ENCODE results near the gene MYRF.

MYRF gene

DNA sequence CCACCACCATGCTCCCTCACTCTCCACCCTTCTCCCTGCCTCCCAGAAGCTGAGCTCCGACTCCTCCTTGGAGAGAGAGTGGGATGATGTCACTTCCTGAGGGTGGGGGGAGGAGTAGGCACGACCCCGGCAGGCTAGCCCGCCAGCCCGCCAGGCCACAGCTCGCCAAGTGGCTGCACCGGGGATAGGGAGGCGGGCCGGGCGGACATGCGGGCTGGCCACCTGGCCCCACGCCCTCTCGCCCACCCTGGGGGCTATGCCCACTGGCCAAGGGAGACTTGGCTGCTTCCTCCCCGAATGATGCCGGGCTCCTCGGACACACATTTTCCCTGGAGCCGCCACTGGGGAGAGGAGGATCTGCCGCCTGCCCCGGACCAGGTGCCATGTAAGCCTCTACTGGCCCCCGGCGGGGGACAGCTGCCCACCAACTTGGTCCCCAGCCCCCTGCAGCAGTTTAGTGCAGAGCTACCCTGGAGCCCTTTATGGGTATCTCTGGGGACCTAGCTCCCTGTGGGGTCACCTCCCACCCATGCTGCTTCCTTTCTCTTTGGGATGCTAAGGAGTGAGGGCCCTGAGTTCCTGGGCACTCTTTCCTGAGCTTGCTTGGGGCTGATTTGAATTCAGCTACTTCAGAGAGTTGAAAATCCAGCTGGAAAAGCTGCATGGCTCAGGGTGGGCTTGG lies 33.7 kb upstream of the MYRF start:
- DNase-seq (ENCODE audit: extremely low read depth in 1 of 2, low read depth in 1 of 2) = no peak

GRCh38 chr11:61719978-61720377 lies 32.5 kb upstream of the MYRF start:
- no peak for DNase-seq (ENCODE audit: extremely low read depth in 1 of 2, low read depth in 1 of 2)

- no peak for DNase-seq (ENCODE audit: extremely low read depth in 1 of 2, low read depth in 1 of 2)
Observed at GRCh38 chr11:61720597-61720996, 31.8 kb upstream of the MYRF start.

GRCh38 chr11:61724437-61724836 lies 28.0 kb upstream of the MYRF start:
- no peak for DNase-seq (ENCODE audit: extremely low read depth in 1 of 2, low read depth in 1 of 2)

DNA sequence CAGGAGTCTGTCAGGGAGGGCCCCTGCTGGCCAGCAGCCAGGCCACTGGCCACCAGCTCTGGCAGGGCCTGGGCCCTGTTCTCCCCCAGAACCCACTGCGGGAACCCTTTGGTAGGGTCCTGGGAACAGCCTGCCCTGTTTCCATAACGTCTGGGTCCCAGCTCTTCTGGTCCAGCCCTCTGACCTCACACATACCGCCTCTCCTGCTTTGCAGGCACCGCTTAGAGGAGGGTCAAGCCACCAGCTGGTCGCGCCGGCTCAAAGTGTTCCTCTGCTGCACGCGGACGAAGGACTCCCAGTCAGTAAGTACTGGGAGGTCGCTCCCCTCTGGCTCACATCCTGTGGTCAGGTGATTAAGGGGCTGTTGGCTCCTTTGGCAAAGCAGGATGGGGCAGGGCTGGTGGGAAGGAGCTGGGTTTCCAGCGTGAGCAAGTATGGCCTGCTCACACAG lies 26.6 kb upstream of the MYRF start:
- DNase-seq (ENCODE audit: extremely low read depth in 1 of 2, low read depth in 1 of 2) = no peak

DNA sequence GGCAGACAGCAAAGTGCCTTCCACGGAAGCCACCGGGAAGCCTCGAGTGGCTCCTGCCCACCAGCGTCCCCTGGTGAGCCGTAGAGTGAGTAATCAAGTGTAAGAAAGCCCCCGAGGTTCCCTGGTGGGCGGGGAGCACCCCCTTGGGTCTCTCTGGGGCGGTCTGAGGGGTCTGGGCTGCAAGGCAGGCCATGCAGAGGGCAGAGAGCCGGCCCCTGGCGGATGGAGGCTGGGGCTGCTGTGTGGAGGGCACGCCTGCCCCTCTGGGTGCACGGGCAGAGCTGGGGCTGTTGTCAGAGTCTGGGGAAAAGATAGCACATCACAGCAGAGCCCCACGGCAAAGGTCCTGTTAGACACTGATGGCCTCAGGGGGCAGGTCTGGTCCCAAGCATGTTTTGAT lies 25.7 kb upstream of the MYRF start:
- no peak for DNase-seq (ENCODE audit: extremely low read depth in 1 of 2, low read depth in 1 of 2)

- DNase-seq (ENCODE audit: extremely low read depth in 1 of 2, low read depth in 1 of 2) = no peak
Observed at GRCh38 chr11:61727401-61727811, 25.0 kb upstream of the MYRF start.

DNA sequence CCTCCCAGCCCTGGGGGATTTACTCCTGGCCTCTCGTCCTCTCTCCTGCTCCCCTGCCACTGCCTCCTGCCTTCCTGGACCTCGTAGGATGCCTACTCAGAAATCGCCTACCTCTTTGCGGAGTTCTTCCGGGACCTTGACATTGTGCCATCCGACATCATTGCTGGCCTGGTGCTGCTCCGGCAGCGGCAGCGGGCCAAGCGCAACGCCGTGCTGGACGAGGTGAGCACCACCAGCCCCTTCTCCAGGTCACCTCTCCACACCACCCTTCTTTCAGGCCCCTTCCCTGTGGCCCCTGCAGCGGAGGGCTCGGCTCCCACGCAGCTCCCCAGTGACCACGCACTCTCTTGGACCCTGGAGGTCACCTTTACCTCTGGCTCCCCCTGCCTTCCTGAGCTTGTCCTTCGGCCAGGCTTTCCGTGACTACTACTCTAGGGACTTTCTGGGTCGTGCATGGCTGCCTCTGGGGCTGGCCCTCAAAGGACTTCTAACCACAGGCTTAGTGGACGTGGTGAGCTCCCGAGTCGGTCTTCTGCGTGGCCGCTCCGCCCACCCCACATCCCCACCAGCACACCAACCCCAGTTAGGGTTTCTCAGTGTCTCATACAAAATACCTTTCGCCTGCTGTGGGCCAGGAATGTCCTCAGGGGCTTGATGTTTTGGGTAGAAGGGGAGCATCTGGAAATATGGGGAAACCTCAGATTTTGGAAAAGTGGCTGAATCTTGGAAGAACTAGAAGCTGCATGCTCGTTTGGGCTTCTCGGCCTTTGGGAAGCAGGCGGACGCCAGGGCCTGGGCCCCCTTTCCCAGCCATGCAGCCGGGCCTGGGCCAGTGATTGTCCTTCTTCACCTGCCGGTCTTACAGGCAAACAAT lies 24.1 kb upstream of the MYRF start:
- no peak for DNase-seq (ENCODE audit: extremely low read depth in 1 of 2, low read depth in 1 of 2)

GRCh38 chr11:61728940-61729219 lies 23.6 kb upstream of the MYRF start:
- no peak for DNase-seq (ENCODE audit: extremely low read depth in 1 of 2, low read depth in 1 of 2)

- no peak for DNase-seq (ENCODE audit: extremely low read depth in 1 of 2, low read depth in 1 of 2)
Observed at GRCh38 chr11:61730240-61730994, 22.0 kb upstream of the MYRF start.

DNA sequence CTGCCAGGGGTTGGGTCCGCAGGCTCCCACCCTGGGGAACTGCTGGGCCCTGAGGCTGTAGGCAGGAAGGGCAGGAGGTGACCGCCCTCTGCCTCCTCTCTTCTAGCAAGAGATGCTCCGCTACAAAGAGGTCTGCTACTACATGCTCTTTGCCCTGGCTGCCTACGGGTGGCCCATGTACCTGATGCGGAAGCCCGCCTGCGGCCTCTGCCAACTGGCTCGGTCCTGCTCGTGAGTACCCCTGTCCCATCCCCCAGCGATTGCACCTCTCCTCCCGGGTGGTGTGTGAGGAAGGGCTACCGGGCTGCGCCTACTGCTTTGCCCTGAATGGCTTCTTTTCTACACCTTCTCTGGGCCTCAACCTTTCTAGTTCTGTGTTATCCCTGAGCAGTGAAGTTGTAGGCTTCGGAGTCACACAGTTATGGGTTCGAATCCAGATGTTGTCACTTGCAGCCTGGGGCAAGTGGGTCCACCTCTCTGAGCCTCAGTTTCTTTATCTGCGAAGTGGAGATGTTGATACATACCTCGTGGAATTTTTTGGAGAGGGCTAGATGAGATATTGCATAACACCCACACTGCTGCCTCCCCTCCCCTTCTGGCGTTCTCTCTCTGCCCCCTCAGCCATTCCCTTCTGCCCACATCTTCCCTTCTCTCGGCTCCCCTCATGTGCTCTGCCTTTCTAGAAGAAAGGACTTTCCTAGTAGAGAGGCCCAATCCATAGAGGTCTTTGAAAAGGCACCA lies 21.1 kb upstream of the MYRF start:
- no peak for DNase-seq (ENCODE audit: extremely low read depth in 1 of 2, low read depth in 1 of 2)

DNA sequence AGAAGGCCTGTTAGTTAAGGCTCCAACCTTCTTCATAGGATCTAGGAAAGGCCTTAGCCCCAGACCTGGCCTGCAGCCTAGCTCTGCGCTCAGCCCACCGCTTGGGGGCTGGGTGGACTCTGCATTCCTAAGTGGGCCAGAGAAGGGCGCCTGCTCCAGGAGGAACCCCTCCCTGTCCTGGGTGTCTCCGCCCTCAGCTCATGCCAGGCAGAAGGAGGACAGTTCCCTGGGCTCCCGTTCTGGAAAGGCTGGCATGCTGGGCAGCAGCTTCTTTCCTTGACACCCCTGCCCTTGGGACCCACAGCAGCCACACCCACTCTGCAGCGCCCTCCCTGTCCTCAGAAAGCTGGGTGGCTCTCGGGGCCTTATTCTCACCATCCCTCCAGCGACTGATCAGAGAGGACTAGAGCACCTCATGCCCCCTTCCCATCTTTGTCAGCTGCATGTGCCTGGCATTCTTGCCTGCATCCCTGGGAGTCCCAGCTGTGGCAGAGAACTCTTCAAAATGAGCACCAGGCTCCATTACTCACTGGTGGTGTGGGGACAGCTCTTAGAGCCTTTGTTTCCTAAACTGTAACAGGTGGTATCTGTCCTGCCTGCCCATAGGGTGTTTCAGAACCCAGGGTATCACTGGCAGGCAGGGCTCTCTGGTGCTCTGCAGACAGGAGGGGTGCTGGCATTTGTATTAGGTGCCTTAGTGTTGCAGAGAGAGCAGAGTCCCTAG lies 20.3 kb upstream of the MYRF start:
- DNase-seq (ENCODE audit: extremely low read depth in 1 of 2, low read depth in 1 of 2) = no peak

DNA sequence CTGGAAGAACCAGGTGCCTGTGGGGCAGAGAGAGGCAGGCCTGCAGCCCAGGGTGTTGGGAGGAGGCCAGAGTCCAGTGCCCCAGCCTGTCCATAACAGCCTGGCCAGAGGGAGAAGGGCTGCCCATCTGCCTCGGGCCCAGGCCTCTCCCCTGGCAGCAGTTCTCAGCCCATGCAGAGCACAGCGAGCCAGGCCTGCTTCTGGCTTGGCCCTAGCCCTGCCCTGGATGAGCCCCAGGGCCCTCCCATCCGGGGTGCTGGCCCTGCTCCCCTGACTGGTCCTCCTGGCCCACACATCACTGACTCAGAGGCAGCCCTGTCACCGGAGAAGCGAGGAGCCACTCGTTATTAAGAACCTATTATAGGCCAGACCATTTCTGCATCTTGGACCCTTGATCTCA lies 19.7 kb upstream of the MYRF start:
- no peak for DNase-seq (ENCODE audit: extremely low read depth in 1 of 2, low read depth in 1 of 2)

GRCh38 chr11:61733120-61733978 lies 19.1 kb upstream of the MYRF start:
- DNase-seq (ENCODE audit: extremely low read depth in 1 of 2, low read depth in 1 of 2) = peak; percentile 70 to 78

DNA sequence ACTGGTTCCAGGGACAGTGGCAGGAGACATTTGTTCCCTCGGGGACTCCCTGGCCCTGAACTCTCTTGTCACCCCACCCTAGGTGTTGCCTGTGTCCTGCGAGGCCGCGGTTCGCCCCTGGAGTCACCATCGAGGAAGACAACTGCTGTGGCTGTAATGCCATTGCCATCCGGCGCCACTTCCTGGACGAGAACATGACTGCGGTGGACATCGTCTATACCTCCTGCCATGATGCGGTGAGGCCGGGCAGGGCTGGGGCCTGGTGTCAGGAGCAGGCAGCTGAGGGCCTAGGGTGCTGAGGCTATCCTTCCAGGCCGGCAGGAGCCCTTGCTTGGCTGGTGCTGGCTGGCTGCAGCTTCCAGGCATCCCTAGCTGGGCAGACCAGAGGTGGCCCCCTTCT lies 17.7 kb upstream of the MYRF start:
- DNase-seq (ENCODE audit: extremely low read depth in 1 of 2, low read depth in 1 of 2) = no peak

- no peak for DNase-seq (ENCODE audit: extremely low read depth in 1 of 2, low read depth in 1 of 2)
Observed at GRCh38 chr11:61735391-61735790, 17.0 kb upstream of the MYRF start.

DNA sequence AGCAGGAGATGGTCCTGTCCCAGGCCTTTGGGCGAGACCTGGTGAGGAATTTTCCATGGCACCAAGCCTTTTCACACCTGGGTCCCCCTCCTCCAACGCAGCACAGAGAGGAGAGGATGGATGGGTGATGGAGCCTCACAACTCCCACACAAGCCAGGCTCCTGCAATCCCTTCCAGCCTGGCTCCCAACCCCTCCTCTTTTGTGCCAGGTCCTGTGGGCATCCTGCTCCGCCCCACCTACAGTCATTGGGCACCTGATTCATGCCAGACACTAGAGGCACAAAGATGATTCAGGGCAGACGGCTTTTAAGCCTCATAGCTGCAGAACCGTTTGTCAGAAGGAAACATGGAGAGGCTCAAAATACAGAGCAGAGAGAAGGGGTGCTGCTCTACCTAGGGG lies 16.1 kb upstream of the MYRF start:
- no peak for DNase-seq (ENCODE audit: extremely low read depth in 1 of 2, low read depth in 1 of 2)

DNA sequence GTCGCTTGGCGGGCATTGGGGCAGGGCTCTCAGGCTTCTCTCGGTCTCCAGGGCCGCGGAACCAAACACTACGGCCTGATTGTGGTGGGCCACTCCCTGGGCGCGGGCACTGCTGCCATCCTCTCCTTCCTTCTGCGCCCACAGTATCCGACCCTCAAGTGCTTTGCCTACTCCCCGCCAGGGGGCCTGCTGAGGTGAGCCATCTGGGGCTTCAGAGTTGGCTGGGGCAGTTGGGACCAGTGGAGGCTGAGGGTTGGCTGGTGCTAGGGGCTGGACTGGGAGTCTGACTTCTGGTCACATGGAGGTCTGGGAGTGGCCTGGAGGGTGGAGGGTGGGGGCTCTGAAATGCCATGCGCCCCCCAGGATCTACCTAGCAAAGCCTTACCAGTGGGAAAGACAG lies 15.3 kb upstream of the MYRF start:
- DNase-seq (ENCODE audit: extremely low read depth in 1 of 2, low read depth in 1 of 2) = no peak

DNA sequence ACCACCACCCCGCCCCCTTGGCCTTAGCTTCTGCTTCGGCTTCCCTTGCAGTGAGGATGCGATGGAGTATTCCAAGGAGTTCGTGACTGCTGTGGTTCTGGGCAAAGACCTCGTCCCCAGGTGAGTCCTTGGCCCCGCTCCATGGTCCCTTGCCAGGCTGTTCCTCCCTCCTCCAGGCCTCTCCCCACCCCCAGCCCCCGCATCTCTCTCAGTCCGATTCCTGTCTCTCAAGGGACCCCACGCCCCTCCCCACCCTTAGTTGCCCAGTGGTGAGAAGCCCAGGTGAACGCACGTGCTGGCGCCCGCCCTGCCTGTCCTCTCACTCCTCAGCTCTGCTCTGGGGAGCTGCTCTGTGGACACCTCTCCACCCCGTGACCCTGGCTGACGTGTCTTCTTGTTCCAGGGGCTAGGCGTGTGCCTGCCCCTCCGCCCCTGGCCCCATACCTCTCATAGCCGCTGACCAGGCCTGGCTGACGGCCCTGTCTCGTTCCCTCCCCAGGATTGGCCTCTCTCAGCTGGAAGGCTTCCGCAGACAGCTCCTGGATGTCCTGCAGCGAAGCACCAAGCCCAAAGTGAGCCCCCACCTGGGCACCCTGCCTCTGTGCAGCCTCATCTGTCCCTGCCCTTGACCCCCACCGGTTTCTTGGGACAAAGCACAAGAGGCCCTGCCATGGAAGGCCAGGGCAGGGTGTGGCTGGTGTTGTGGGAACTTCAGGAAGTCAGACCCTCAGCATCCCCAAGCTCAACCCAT lies 14.6 kb upstream of the MYRF start:
- DNase-seq (ENCODE audit: extremely low read depth in 1 of 2, low read depth in 1 of 2) = no peak
